AG04450 (cell line): ENCODE measurements around the gene PMM2. TPM values are rescaled to one million over a fixed set of nuclear protein-coding genes. Genes with fewer than 3 reads are reported as not detected.

Source experiments
- CTCF ChIA-PET: fragments of 300-600, 350-600 bp; formaldehyde crosslinking; extraction: SDS; loops from one replicate; lab custom pipeline; 2022; ENCODE audit warnings: antibody characterized with exemption, inconsistent platforms; lab: Charles Lee
- POLR2A ChIA-PET: fragments of 350-600 bp; formaldehyde crosslinking; extraction: SDS; loops from one replicate; lab custom pipeline; 2021; ENCODE audit warnings: antibody characterized with exemption, inconsistent platforms; lab: Yijun Ruan, JAX
- DNase-seq: peaks from one replicate; pipeline ENCODE4 v3.0.0-alpha.2; 2011; ENCODE audit warnings: low read depth, low spot score
- H3K27ac ChIP-seq: one replicate; pipeline ENCODE4 v1.5.1; 2012; ENCODE audit warnings: low read depth, low read length, control low read depth
- H3K27me3 ChIP-seq: one replicate; pipeline ENCODE4 v1.6.0; 2012; ENCODE audit warnings: low read length; ENCODE audit not compliant: control insufficient read depth, insufficient read depth
- H3K4me3 ChIP-seq: 2 replicates; pipeline ENCODE4 v1.5.1; 2011; ENCODE audit warnings: mild to moderate bottlenecking, low read depth, low read length, control low read depth
- H3K9me3 ChIP-seq: 2 replicates; pipeline ENCODE4 v1.5.1; 2012; ENCODE audit warnings: low read length; ENCODE audit not compliant: control insufficient read depth, insufficient read depth
- polyA plus RNA-seq: library from polyadenylated mRNA; depleted of rRNA; stranded (reverse); fragments of >200 nt; gene quantifications from 2 replicates; pipeline ENCODE4 v1.2.3, GENCODE V29; 2011
- TF ChIP-seq, protein P1 (sequence below): IDR thresholded peaks from 2 replicates; pipeline ENCODE4 v1.5.1; 2011; ENCODE audit warnings: low read depth, low read length, control low read depth, inconsistent platforms

Gene PMM2
- polyA plus RNA-seq, 1 experiment: 37.0 TPM

DNA sequence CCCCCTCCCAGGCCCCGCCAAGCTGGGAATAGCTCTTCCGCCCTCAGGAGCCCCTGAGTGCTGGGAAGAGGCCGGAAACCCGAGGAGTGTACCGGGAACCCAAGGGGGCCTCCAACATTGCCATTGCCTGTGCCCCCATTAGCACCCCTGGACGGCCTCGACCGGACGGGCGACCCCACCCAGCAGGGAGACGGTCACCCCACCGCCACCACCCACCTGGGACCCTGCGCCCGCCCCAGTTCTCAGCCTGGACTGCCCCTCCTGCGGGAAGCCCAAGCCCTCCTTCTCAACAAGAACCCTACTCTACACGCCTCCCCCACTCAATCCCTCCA is 69.2 kb downstream of the PMM2 start:
- DNase-seq: no peak
- TF ChIP-seq, protein P1, sequence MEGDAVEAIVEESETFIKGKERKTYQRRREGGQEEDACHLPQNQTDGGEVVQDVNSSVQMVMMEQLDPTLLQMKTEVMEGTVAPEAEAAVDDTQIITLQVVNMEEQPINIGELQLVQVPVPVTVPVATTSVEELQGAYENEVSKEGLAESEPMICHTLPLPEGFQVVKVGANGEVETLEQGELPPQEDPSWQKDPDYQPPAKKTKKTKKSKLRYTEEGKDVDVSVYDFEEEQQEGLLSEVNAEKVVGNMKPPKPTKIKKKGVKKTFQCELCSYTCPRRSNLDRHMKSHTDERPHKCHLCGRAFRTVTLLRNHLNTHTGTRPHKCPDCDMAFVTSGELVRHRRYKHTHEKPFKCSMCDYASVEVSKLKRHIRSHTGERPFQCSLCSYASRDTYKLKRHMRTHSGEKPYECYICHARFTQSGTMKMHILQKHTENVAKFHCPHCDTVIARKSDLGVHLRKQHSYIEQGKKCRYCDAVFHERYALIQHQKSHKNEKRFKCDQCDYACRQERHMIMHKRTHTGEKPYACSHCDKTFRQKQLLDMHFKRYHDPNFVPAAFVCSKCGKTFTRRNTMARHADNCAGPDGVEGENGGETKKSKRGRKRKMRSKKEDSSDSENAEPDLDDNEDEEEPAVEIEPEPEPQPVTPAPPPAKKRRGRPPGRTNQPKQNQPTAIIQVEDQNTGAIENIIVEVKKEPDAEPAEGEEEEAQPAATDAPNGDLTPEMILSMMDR: no peak
- CTCF ChIA-PET: interaction anchor here (1.0 kb wide), 1 partner anchor 13 kb away, joined by 5 read pairs; no protein-coding TSS in a partner anchor
- POLR2A ChIA-PET: interaction anchor here (0.6 to 0.7 kb wide), 2 partner anchors 69 to 106 kb away, joined by 3 read pairs; no protein-coding TSS in a partner anchor
- Histone ChIP-seq H3K4me3 (peak overlapping the region; percentile 68), H3K9me3 (no peaks in the 10 kb centered on the region; the same call in 1 of the 2 replicates), H3K27me3 (no peaks in the 10 kb centered on the region), H3K27ac (peak overlapping the region; percentile 21)

DNA sequence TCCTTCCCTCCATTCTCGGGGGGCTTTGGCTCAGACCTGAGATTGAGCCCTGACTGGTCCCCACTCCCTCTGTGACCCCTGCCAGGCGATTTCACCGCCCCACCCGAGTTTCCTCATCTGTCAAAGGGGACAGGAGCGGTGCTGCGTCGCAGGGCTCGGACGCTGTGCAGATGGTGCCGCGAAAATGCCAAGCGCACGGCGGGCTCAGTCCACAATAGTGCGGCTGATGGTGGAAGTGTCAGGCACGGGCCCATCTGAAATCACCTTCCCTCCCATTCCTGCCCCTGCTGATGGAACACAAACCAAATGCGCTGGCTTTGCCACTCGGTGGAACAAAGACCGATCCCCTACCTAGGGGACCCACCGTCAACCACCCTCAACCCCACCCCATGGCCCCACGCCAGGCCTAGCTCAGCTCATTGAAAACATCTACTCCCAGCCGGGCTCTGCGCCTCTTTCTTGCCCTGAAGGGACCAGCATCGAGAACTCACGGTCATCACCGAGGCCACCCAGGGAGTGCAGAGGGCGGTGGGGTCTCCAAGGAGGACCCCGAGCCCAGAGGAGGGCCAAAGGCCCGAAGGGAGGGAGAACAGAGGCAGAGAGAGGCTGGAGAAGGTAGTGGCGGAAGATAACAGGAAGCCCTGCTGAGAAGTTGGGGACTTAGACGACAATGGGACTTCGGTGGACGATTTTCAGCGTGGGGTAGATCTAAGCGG is 69.7 kb downstream of the PMM2 start:
- peak overlapping the region; percentile 68 for H3K4me3 ChIP-seq
- TF ChIP-seq, protein P1: no peak
- POLR2A ChIA-PET: interaction anchor here (1.2 kb wide), 1 partner anchor 235 kb away, joined by 3 read pairs; no protein-coding TSS in a partner anchor
- CTCF ChIA-PET: interaction anchor here (4.5 kb wide), 1 partner anchor 13 kb away, joined by 43 read pairs; no protein-coding TSS in a partner anchor
- no peaks in the 10 kb centered on the region for H3K27me3 ChIP-seq
- peak overlapping the region; percentile 80 for H3K27ac ChIP-seq
- H3K9me3 ChIP-seq: no peaks in the 10 kb centered on the region; the same call in 1 of the 2 replicates
- no peak for DNase-seq

- peak overlapping the region; percentile 68 for H3K4me3 ChIP-seq
- no peaks in the 10 kb centered on the region; the same call in 1 of the 2 replicates for H3K9me3 ChIP-seq
- CTCF ChIA-PET: interaction anchor here (4.5 kb wide), 1 partner anchor 12 kb away, joined by 43 read pairs; no protein-coding TSS in a partner anchor
- DNase-seq: no peak
- peak overlapping the region; percentile 80 for H3K27ac ChIP-seq
- TF ChIP-seq, protein P1: no peak
- POLR2A ChIA-PET: interaction anchor here (1.2 to 2.1 kb wide), 12 partner anchors 8 to 234 kb away, joined by 3 to 21 read pairs (median 8); partner anchors contain the start of genes HAPSTR1 and USP7
- no peaks in the 10 kb centered on the region for H3K27me3 ChIP-seq
These were observed 70.3 kb downstream of the PMM2 start for GRCh38 chr16:8867932-8868415.

DNA sequence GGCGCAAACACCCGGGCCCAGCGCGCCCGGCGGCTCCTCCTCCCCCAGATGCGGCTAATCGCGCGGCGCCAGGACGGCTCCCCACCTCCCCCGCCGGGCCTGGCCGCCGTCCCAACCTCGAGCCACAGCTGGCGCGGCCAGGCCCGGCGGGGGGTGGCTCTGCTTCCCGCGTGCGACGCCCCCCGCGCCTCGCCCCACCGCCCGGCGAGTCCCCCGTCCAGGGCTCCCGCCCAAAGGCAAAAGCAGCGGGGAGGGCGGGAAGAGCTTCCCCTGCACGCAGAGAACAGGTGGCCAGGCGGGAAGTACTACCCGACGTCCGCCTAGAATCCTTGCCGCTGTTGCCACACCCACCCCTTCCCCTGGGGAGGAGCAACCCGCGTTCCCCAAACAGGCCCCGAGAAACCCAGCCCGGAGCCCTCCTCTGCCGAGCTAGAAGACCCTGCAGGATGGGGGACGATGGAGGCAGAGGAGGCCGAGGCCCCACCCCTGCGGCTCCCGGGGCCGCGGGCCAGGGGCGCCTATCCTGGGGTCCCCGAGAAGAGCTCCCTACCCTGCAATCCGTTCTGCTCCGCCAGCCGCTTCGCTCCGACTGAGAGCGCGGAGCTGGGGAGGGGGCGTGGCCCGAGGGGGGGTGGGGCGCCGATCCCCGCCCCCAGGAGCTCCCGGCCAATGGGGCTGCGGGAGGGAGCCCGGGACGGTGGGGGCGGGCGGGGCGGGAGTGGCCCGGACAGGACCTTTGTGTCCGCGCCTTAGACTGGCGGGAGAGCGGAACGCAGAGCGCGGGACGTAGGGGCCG is 71.0 kb downstream of the PMM2 start, which contains the start of gene CARHSP1:
CARHSP1 (minus strand) TSS at position 591 of the 796 bp plus-strand sequence. CDS start 9,678 bp downstream, outside the sequence.
- POLR2A ChIA-PET: interaction anchor here (0.7 to 2.1 kb wide), 16 partner anchors 8 to 234 kb away, joined by 3 to 21 read pairs (median 4); partner anchors contain the start of genes HAPSTR1 and USP7
- DNase-seq: no peak
- CTCF ChIA-PET: interaction anchor here (1.2 to 4.5 kb wide), 4 partner anchors 12 to 266 kb away, joined by 3 to 43 read pairs (median 3); no protein-coding TSS in a partner anchor

More for the DNA sequence above, 71.0 kb downstream of the PMM2 start, which contains the start of gene CARHSP1:
- TF ChIP-seq, protein P1: no peak
- H3K27ac ChIP-seq: peak within 1 kb of the TSS; percentile 89
- H3K27me3 ChIP-seq: no peaks in the 10 kb centered on the region
- no peaks in the 10 kb centered on the region; the same call in 1 of the 2 replicates for H3K9me3 ChIP-seq
- peak within 1 kb of the TSS; percentile 68 for H3K4me3 ChIP-seq
